H1 (cell line): Measurements from ENCODE around the gene ASTN1. TPM values are rescaled to one million over a fixed set of nuclear protein-coding genes. Genes with fewer than 3 reads are reported as not detected.

Experiments used
- CTCF ChIA-PET: fragments of 300-600 bp; sonication (Branson Sonifier 250); formaldehyde crosslinking; loops from one replicate; lab custom pipeline; 2021; ENCODE audit not compliant: partially characterized antibody; lab: Charles Lee
- POLR2A ChIA-PET: fragments of 300-600 bp; sonication (Branson Sonifier 250); formaldehyde crosslinking; loops from one replicate; lab custom pipeline; 2021; ENCODE audit warnings: inconsistent platforms; ENCODE audit not compliant: partially characterized antibody; lab: Charles Lee
- DNase-seq, 2 experiments: peaks; one replicate each; pipeline versions ENCODE4 v3.0.0 to v3.0.0-alpha.2; 2010 to 2022; ENCODE audit warnings: low spot score in 2 of 2, low read depth in 1 of 2, mixed read lengths in 1 of 2
- FAIRE-seq: peaks from 2 replicates; lab custom pipeline; 2011; peaks lifted over from hg19 to GRCh38; lab: Jason Lieb, UNC
- H2AFZ ChIP-seq: 2 replicates; pipeline ENCODE4 v1.8.1; 2012; ENCODE audit warnings: low read length, inconsistent platforms
- H2AK5ac ChIP-seq: 2 replicates; pipeline ENCODE4 v1.6.1; 2013; ENCODE audit warnings: low read depth, low read length
- H2BK120ac ChIP-seq: replicated peaks from 2 replicates; pipeline ENCODE3; 2013; ENCODE audit warnings: low read depth, low read length, inconsistent platforms
- H2BK12ac ChIP-seq: 2 replicates; pipeline ENCODE4 v1.6.1; 2013; ENCODE audit warnings: low read depth, low read length
- H2BK15ac ChIP-seq: 2 replicates; pipeline ENCODE4 v1.6.1; 2013; ENCODE audit warnings: low read length
- H2BK20ac ChIP-seq: 2 replicates; pipeline ENCODE4 v1.6.1; 2013; ENCODE audit warnings: low read length
- H2BK5ac ChIP-seq: 2 replicates; pipeline ENCODE4 v1.6.1; 2013; ENCODE audit warnings: low read depth, low read length
- H3K14ac ChIP-seq: 2 replicates; pipeline ENCODE4 v1.6.1; 2013; ENCODE audit warnings: inconsistent platforms; ENCODE audit not compliant: insufficient read length
- H3K18ac ChIP-seq: 2 replicates; pipeline ENCODE4 v1.6.1; 2013; ENCODE audit warnings: low read length; ENCODE audit errors: extremely low read depth
- H3K23ac ChIP-seq: 2 replicates; pipeline ENCODE4 v1.6.1; 2013; ENCODE audit warnings: inconsistent platforms; ENCODE audit not compliant: insufficient read length
- H3K23me2 ChIP-seq: 2 replicates; pipeline ENCODE4 v1.6.1; 2013; ENCODE audit warnings: low read depth, low read length
- H3K27ac ChIP-seq: 2 replicates; pipeline ENCODE4 v1.6.1; 2011; ENCODE audit warnings: low read depth, low read length, inconsistent platforms
- H3K27me3 ChIP-seq, 4 experiments: replicated peaks in 1 of 4; 1 replicate in 1 of 4; 2 replicates in 3 of 4; pipeline versions ENCODE4 v1.6.1 to v1.8.1; 2011 to 2013; ENCODE audit warnings: low read length in 3 of 4, mild to moderate bottlenecking in 3 of 4, inconsistent platforms in 2 of 4, mixed read lengths in 2 of 4, moderate library complexity in 1 of 4; ENCODE audit not compliant: control insufficient read depth in 3 of 4, insufficient read depth in 3 of 4; ENCODE audit errors: extremely low read depth in 1 of 4
- H3K36me3 ChIP-seq, 4 experiments: 2 replicates each; pipeline versions ENCODE4 v1.6.1 to v1.8.1; 2011 to 2013; ENCODE audit warnings: mild to moderate bottlenecking in 4 of 4, low read length in 3 of 4, moderate library complexity in 2 of 4, control low read depth in 1 of 4, inconsistent platforms in 1 of 4; ENCODE audit not compliant: insufficient read depth in 4 of 4, control insufficient read depth in 2 of 4
- H3K4ac ChIP-seq: replicated peaks from 2 replicates; pipeline ENCODE3; 2013; ENCODE audit warnings: low read length, low read depth, mixed read lengths, inconsistent platforms; ENCODE audit not compliant: insufficient read length
- H3K4me1 ChIP-seq, 4 experiments: replicated peaks in 1 of 4; 1 replicate in 1 of 4; 2 replicates in 3 of 4; pipeline versions ENCODE4 v1.6.1 to v1.8.1; 2011 to 2013; ENCODE audit warnings: low read length in 3 of 4, inconsistent platforms in 2 of 4, mixed read lengths in 1 of 4; ENCODE audit not compliant: insufficient read depth in 4 of 4, control insufficient read depth in 3 of 4
- H3K4me2 ChIP-seq, 2 experiments: 2 replicates each; pipeline versions ENCODE4 v1.6.1 to v1.8.1; 2011 to 2013; ENCODE audit warnings: low read depth in 2 of 2, low read length in 2 of 2, control low read depth in 1 of 2, inconsistent platforms in 1 of 2, mild to moderate bottlenecking in 1 of 2; ENCODE audit not compliant: insufficient read depth in 1 of 2
- H3K4me3 ChIP-seq, 4 experiments: fragments of 200-600, 300-600 bp in 1 of 4; sonication (generic), shearing (Covaris generic), sonication (Bioruptor Twin) in 1 of 4; 2 replicates each; pipeline versions ENCODE4 v1.5.1 to v1.8.1; 2011 to 2016; ENCODE audit warnings: low read length in 4 of 4, low read depth in 3 of 4, control low read depth in 2 of 4, inconsistent platforms in 2 of 4, mild to moderate bottlenecking in 2 of 4, mixed read lengths in 1 of 4, moderate library complexity in 1 of 4; ENCODE audit not compliant: insufficient read depth in 2 of 4; ENCODE audit errors: extremely low read depth in 1 of 4
- H3K56ac ChIP-seq: replicated peaks from 2 replicates; pipeline ENCODE3; 2013; ENCODE audit warnings: low read depth, mild to moderate bottlenecking, mixed read lengths, low read length, inconsistent platforms; ENCODE audit not compliant: insufficient read length
- H3K79me1 ChIP-seq: 2 replicates; pipeline ENCODE4 v1.6.1; 2013; ENCODE audit warnings: low read depth, low read length, control low read depth
- H3K79me2 ChIP-seq, 2 experiments: 2 replicates each; pipeline versions ENCODE4 v1.6.1 to v1.8.1; 2012 to 2013; ENCODE audit warnings: low read length in 2 of 2, mild to moderate bottlenecking in 2 of 2, inconsistent platforms in 1 of 2; ENCODE audit not compliant: insufficient read depth in 2 of 2, control insufficient read depth in 1 of 2
- H3K9ac ChIP-seq, 4 experiments: replicated peaks in 1 of 4; 1 replicate in 1 of 4; 2 replicates in 3 of 4; pipeline versions ENCODE4 v1.6.1 to v1.8.1; 2011 to 2013; ENCODE audit warnings: low read depth in 3 of 4, low read length in 3 of 4, control low read depth in 2 of 4, mild to moderate bottlenecking in 2 of 4, moderate library complexity in 2 of 4, inconsistent platforms in 1 of 4; ENCODE audit errors: extremely low read depth in 1 of 4
- H3K9me3 ChIP-seq, 2 experiments: 2 replicates each; pipeline versions ENCODE4 v1.6.1 to v1.8.1; 2012 to 2013; ENCODE audit warnings: mild to moderate bottlenecking in 2 of 2, moderate library complexity in 2 of 2, control low read depth in 1 of 2, inconsistent platforms in 1 of 2, low read depth in 1 of 2, low read length in 1 of 2, mixed read lengths in 1 of 2; ENCODE audit not compliant: insufficient read depth in 2 of 2
- H4K20me1 ChIP-seq, 2 experiments: replicated peaks in 1 of 2; 2 replicates each; pipeline versions ENCODE3 to v1.8.1; 2011 to 2013; ENCODE audit warnings: inconsistent platforms in 2 of 2, low read length in 2 of 2, mild to moderate bottlenecking in 1 of 2; ENCODE audit not compliant: insufficient read depth in 2 of 2, control insufficient read depth in 1 of 2
- H4K5ac ChIP-seq: 2 replicates; pipeline ENCODE4 v1.6.1; 2013; ENCODE audit warnings: low read length, low read depth, mixed read lengths, inconsistent platforms; ENCODE audit not compliant: insufficient read length
- H4K8ac ChIP-seq: 2 replicates; pipeline ENCODE4 v1.8.0; 2013; ENCODE audit warnings: mild to moderate bottlenecking, moderate library complexity, low read length, inconsistent platforms; ENCODE audit not compliant: insufficient read depth; ENCODE audit errors: extremely low read depth
- H4K91ac ChIP-seq: replicated peaks from 2 replicates; pipeline ENCODE3; 2013; ENCODE audit warnings: low read length, mixed read lengths, inconsistent platforms; ENCODE audit not compliant: insufficient read length
- GTF2F1 ChIP-seq: IDR thresholded peaks from 2 replicates; pipeline ENCODE4 v1.6.1; 2012; ENCODE audit warnings: low read depth, low read length, improper control_type of control experiment, borderline replicate concordance
- RNF2 ChIP-seq: fragments of 200-900, 300-1000 bp; sonication (generic); IDR thresholded peaks from 2 replicates; pipeline ENCODE4 v1.7.1; 2016; ENCODE audit warnings: borderline replicate concordance, low read depth, mild to moderate bottlenecking, antibody characterized with exemption, low read length; ENCODE audit not compliant: poor library complexity, severe bottlenecking; ENCODE audit errors: missing control alignments
- SUZ12 ChIP-seq: fragments of 200-600 bp; sonication (generic); IDR thresholded peaks from 2 replicates; pipeline ENCODE4 v1.6.1; 2012; ENCODE audit warnings: mild to moderate bottlenecking, inconsistent platforms, low read length, moderate library complexity, mixed read lengths
- WGBS, 2 experiments: shearing (Covaris generic) in 1 of 2; methylation state at CpG; one replicate each; pipeline versions ENCODE4 v1.1.6 to v1.1.7; 2013 to 2015; ENCODE audit warnings: low lambda C conversion rate in 2 of 2, mixed read lengths in 2 of 2, inconsistent platforms in 1 of 2, low coverage in 1 of 2, missing lambda C conversion rate in 1 of 2; ENCODE audit not compliant: insufficient replicate concordance in 2 of 2, insufficient coverage in 1 of 2, insufficient read length in 1 of 2; ENCODE audit errors: extremely low coverage in 1 of 2, missing lambda C conversion rate in 1 of 2; 5-methylcytosine and 5-hydroxymethylcytosine counted together
- polyA plus RNA-seq, 7 experiments: library from polyadenylated mRNA; depleted of rRNA in 3 of 7; stranded (reverse) in 5 of 7; unstranded in 2 of 7; fragments of >200 nt in 5 of 7; fragments of 200-250 nt in 2 of 7; gene quantifications; 1 replicate in 5 of 7; 2 replicates in 1 of 7; 4 replicates in 1 of 7; pipeline versions ENCODE4 v1.2.1 to v1.2.3, GENCODE V29; 2011 to 2013; ENCODE audit warnings: missing spikeins in 2 of 7, mixed read lengths in 2 of 7
- total RNA-seq: library from RNA; stranded (reverse); fragmentation: NEBNext Ultra II Directional; extraction: Animal tissue kit (Norgen Biotek cat#: 25700); gene quantifications from 2 replicates; pipeline ENCODE4 v1.2.1, GENCODE V29; 2021

The ASTN1 gene
- total and polyA plus RNA-seq, 2 of the 8 experiments (the other 6 are each of a cell fraction or from before 2014, with no cell fraction given): 2.9 to 4.1 TPM

GRCh38 chr1:177181631-177182291 lies 17.2 kb upstream of the ASTN1 start:
- H3K4me2 ChIP-seq: peak overlapping the region; percentile 56 to 92
- peak overlapping the region; percentile 27 to 60 (median 56); a peak in 7 of 8 replicates for H3K4me3 ChIP-seq
- H4K5ac ChIP-seq: peak overlapping the region; percentile 15
- FAIRE-seq: peak; percentile 58
- no peaks in the 10 kb centered on the region for H3K79me1 ChIP-seq
- no peaks in the 10 kb centered on the region for H3K9me3 ChIP-seq
- H4K91ac ChIP-seq: no peak overlapping the region
- no peaks in the 10 kb centered on the region for H3K36me3 ChIP-seq
- no peak overlapping the region for H2BK20ac ChIP-seq
- no peaks in the 10 kb centered on the region for H3K79me2 ChIP-seq
- peaks cover 2 to 18% (median 14%) of the 10 kb centered on the region in 4 experiments; a peak in 5 of 7 replicates for H3K27me3 ChIP-seq
- 3% methylated on average over 31 of the region's 32 CpGs; no CpG with 5 or more reads in 1 of the 2 experiments for WGBS, 2 experiments
- H2AK5ac ChIP-seq: no peak overlapping the region
- no peak overlapping the region for H3K27ac ChIP-seq
- POLR2A ChIA-PET: interaction anchor here (1.3 to 1.9 kb wide), 2 partner anchors 10 to 17 kb away, joined by 6 read pairs; partner anchors contain the start of gene ASTN1
- no peak overlapping the region for H3K9ac ChIP-seq
- H3K14ac ChIP-seq: no peak overlapping the region
- no peak overlapping the region for H2BK15ac ChIP-seq
- H3K23me2 ChIP-seq: peaks cover 8% of the 10 kb centered on the region; the same call in 1 of the 2 replicates
- no peak overlapping the region for H2BK120ac ChIP-seq
- peak overlapping the region; percentile 27; the same call in 1 of the 2 replicates for H2BK12ac ChIP-seq
- H4K8ac ChIP-seq: no peak overlapping the region
- peak overlapping the region; percentile 92 for H2AFZ ChIP-seq
- H3K4ac ChIP-seq: no peak overlapping the region
- peak; percentile 56 to 96 for DNase-seq
- no peaks in the 10 kb centered on the region for H4K20me1 ChIP-seq
- no peak overlapping the region for H3K23ac ChIP-seq
- peak overlapping the region; percentile 90; the same call in 1 of the 2 replicates for H3K18ac ChIP-seq
- H3K56ac ChIP-seq: no peak overlapping the region
- CTCF ChIA-PET: interaction anchor here (0.7 to 5.3 kb wide), 53 partner anchors 9 to 764 kb away, joined by 3 to 70 read pairs (median 4); partner anchors contain the start of genes ASTN1 and BRINP2
- H3K4me1 ChIP-seq: peaks cover 0 to 6% (median 2%) of the 10 kb centered on the region in 4 experiments; a peak in 4 of 7 replicates
- no peak overlapping the region for H2BK5ac ChIP-seq
- TF ChIP-seq GTF2F1 (no peak), SUZ12 (no peak), RNF2 (no peak)
